ENCODE measurements around the gene HIVEP3. TPM values are rescaled to one million over a fixed set of nuclear protein-coding genes. Genes with fewer than 3 reads are reported as not detected.

HIVEP3 gene
- total and polyA plus RNA-seq, 2 donors (not counting 1 experiment from before 2014, with no cell fraction given) = 2.0 to 5.1 TPM

DNA sequence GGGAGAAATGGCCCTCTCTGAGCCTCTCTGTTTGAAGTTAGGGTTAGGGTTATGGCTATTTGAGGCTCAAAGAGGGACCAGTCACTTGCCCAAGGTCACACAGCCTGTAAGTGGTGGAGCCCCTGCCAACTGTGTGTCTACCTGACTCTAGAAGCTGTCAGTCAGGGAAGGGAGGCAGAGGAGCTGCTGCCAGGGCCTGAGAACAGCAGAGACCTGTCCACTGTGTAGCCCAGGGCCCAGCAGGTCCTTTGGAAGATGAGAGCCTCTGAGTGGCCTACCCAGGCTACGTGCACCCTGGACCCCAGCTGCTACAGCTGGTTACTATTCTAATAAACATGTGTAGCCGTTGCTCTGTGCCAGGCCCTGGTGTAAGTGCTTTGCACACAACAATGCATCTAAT, 419.1 kb downstream of the HIVEP3 start:
- H3K36me3 ChIP-seq (replicated peaks in 1 of 2; ENCODE audit: control extremely low read depth in 1 of 2, control insufficient read depth in 1 of 2, extremely low read depth in 1 of 2, insufficient read depth in 2 of 2, low read length in 1 of 2) = no peaks in the 10 kb centered on the region
- peaks cover 5 to 8% of the 10 kb centered on the region in 2 donors for H3K4me1 ChIP-seq (ENCODE audit: control insufficient read depth in 2 of 2, insufficient read depth in 2 of 2, low read length in 2 of 2)
- H3K27me3 ChIP-seq (replicated peaks in 1 of 4; ENCODE audit: control extremely low read depth in 1 of 4, control insufficient read depth in 3 of 4, insufficient read depth in 4 of 4, low read length in 3 of 4) = peaks cover 0 to 15% (median 3%) of the 10 kb centered on the region in 4 experiments
- H3K9ac ChIP-seq (ENCODE audit: low read length) = no peak overlapping the region
- no peaks in the 10 kb centered on the region for H4K20me1 ChIP-seq (ENCODE audit: control insufficient read depth, insufficient read depth, low read length, poor library complexity, severe bottlenecking)
- intact Hi-C loops (cut with micrococcal nuclease) = no loop called here
- CTCF ChIA-PET = interaction anchor here (2.9 kb wide), 1 partner anchor 16 kb away, joined by 7 read pairs; no protein-coding TSS in a partner anchor
- H3K9me3 ChIP-seq (ENCODE audit: control extremely low read depth in 1 of 3, control insufficient read depth in 2 of 3, insufficient read depth in 1 of 3, low read length in 2 of 3) = no peaks in the 10 kb centered on the region
- Mint-ChIP-seq H3K4me1 (peaks cover 10% of the 10 kb centered on the region), H3K27me3 (peaks cover 22% of the 10 kb centered on the region), H3K9me3 (ENCODE audit: insufficient read depth) (no peaks in the 10 kb centered on the region), H3K27ac (no peak overlapping the region), H3K4me3 (no peak overlapping the region)
- WGBS (ENCODE audit: insufficient coverage) = no CpG with 5 or more reads among the region's 2 CpGs
- H3K4me2 ChIP-seq (replicated peaks; ENCODE audit: low read depth, low read length, poor library complexity, severe bottlenecking) = no peak overlapping the region
- H3K79me2 ChIP-seq (ENCODE audit: control insufficient read depth, insufficient read depth, low read length) = no peaks in the 10 kb centered on the region
- DNase-seq = no peak
- no peak overlapping the region for H3K4me3 ChIP-seq (ENCODE audit: control extremely low read depth in 1 of 5, extremely low read depth in 1 of 5, insufficient read depth in 1 of 5, low read depth in 2 of 5, low read length in 4 of 5)
- no peak overlapping the region for H2AFZ ChIP-seq (ENCODE audit: insufficient read depth, low read depth, low read length, poor library complexity, severe bottlenecking)
- no peak for ATAC-seq (ENCODE audit: low read depth)
- H3K27ac ChIP-seq (ENCODE audit: low read length in 2 of 2) = no peak overlapping the region
- POLR2A ChIA-PET = no interaction called here
- TF ChIP-seq EZH2 (IDR thresholded peaks at IDR 0.05; ENCODE audit: borderline replicate concordance, insufficient read depth, low read depth, low read length, poor library complexity, severe bottlenecking) = no peak
- TF ChIP-seq, protein P1, sequence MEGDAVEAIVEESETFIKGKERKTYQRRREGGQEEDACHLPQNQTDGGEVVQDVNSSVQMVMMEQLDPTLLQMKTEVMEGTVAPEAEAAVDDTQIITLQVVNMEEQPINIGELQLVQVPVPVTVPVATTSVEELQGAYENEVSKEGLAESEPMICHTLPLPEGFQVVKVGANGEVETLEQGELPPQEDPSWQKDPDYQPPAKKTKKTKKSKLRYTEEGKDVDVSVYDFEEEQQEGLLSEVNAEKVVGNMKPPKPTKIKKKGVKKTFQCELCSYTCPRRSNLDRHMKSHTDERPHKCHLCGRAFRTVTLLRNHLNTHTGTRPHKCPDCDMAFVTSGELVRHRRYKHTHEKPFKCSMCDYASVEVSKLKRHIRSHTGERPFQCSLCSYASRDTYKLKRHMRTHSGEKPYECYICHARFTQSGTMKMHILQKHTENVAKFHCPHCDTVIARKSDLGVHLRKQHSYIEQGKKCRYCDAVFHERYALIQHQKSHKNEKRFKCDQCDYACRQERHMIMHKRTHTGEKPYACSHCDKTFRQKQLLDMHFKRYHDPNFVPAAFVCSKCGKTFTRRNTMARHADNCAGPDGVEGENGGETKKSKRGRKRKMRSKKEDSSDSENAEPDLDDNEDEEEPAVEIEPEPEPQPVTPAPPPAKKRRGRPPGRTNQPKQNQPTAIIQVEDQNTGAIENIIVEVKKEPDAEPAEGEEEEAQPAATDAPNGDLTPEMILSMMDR (IDR thresholded peaks at IDR 0.05) = no peak

DNA sequence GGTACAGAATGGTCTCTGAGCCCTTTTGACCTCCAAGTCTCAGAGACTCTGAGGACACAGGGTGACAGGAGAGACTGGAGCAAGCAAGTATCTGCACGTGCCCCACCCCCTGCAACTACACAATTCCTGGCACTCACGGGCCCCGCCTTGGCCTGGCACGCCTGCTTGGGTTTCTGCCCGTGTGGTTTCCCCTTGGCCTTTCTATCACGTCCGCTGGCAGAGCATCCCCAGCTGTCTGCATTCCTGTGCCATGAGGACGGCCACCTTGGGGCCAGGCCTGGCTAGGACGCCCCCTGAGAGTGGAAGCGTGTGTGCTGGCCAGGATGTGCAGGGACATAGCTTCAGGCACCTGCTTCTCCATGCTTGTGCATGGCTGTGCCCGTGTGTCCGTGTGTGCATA, 419.9 kb downstream of the HIVEP3 start:
- CTCF ChIA-PET = interaction anchor here (2.9 kb wide), 1 partner anchor 17 kb away, joined by 7 read pairs; no protein-coding TSS in a partner anchor
- no peak for DNase-seq
- no peaks in the 10 kb centered on the region for H3K36me3 ChIP-seq (replicated peaks in 1 of 2; ENCODE audit: control extremely low read depth in 1 of 2, control insufficient read depth in 1 of 2, extremely low read depth in 1 of 2, insufficient read depth in 2 of 2, low read length in 1 of 2)
- intact Hi-C loops (cut with micrococcal nuclease) = no loop called here
- no peak overlapping the region for H2AFZ ChIP-seq (ENCODE audit: insufficient read depth, low read depth, low read length, poor library complexity, severe bottlenecking)
- Mint-ChIP-seq H3K4me3 (no peak overlapping the region), H3K4me1 (peaks cover 9% of the 10 kb centered on the region), H3K27me3 (peaks cover 25% of the 10 kb centered on the region), H3K9me3 (ENCODE audit: insufficient read depth) (no peaks in the 10 kb centered on the region), H3K27ac (no peak overlapping the region)
- H3K9ac ChIP-seq (ENCODE audit: low read length) = no peak overlapping the region
- peaks cover 5 to 8% of the 10 kb centered on the region in 2 donors for H3K4me1 ChIP-seq (ENCODE audit: control insufficient read depth in 2 of 2, insufficient read depth in 2 of 2, low read length in 2 of 2)
- no peak overlapping the region for H3K4me2 ChIP-seq (replicated peaks; ENCODE audit: low read depth, low read length, poor library complexity, severe bottlenecking)
- no peaks in the 10 kb centered on the region for H4K20me1 ChIP-seq (ENCODE audit: control insufficient read depth, insufficient read depth, low read length, poor library complexity, severe bottlenecking)
- H3K27me3 ChIP-seq (replicated peaks in 1 of 4; ENCODE audit: control extremely low read depth in 1 of 4, control insufficient read depth in 3 of 4, insufficient read depth in 4 of 4, low read length in 3 of 4) = peaks cover 0 to 16% (median 3%) of the 10 kb centered on the region in 4 experiments
- H3K9me3 ChIP-seq (ENCODE audit: control extremely low read depth in 1 of 3, control insufficient read depth in 2 of 3, insufficient read depth in 1 of 3, low read length in 2 of 3) = no peaks in the 10 kb centered on the region
- ATAC-seq (ENCODE audit: low read depth) = no peak
- POLR2A ChIA-PET = no interaction called here
- H3K79me2 ChIP-seq (ENCODE audit: control insufficient read depth, insufficient read depth, low read length) = no peaks in the 10 kb centered on the region
- no peak overlapping the region for H3K4me3 ChIP-seq (ENCODE audit: control extremely low read depth in 1 of 5, extremely low read depth in 1 of 5, insufficient read depth in 1 of 5, low read depth in 2 of 5, low read length in 4 of 5)
- 84% methylated on average over 12 of the region's 12 CpGs for WGBS (ENCODE audit: insufficient coverage)
- H3K27ac ChIP-seq (ENCODE audit: low read length in 2 of 2) = no peak overlapping the region
- TF ChIP-seq EZH2 (IDR thresholded peaks at IDR 0.05; ENCODE audit: borderline replicate concordance, insufficient read depth, low read depth, low read length, poor library complexity, severe bottlenecking) = no peak
- TF ChIP-seq, protein P1 (IDR thresholded peaks at IDR 0.05) = no peak
